Chondrocyte (in vitro differentiated cells): ENCODE data around the gene PDZD2. TPM values are rescaled to one million over a fixed set of nuclear protein-coding genes. Genes with fewer than 3 reads are reported as not detected.

ENCODE experiments used
- DNase-seq: peaks from one replicate; pipeline ENCODE4 v3.0.0; 2021; ENCODE audit warnings: mixed read lengths, low spot score
- H3K27ac Mint-ChIP-seq: one replicate; pipeline ENCODE4 v1.8.0; 2021; ENCODE audit warnings: mild to moderate bottlenecking, moderate library complexity, mixed read lengths; ENCODE audit not compliant: unreplicated experiment
- H3K27me3 Mint-ChIP-seq: 2 replicates; pipeline ENCODE4 v1.8.0; 2021; ENCODE audit warnings: low read depth, mixed read lengths
- H3K36me3 Mint-ChIP-seq: 2 replicates; pipeline ENCODE4 v1.8.0; 2021; ENCODE audit warnings: low read depth, mixed read lengths
- H3K4me1 Mint-ChIP-seq: 2 replicates; pipeline ENCODE4 v1.8.0; 2021; ENCODE audit warnings: low read depth, mild to moderate bottlenecking, mixed read lengths
- H3K4me3 Mint-ChIP-seq: one replicate; pipeline ENCODE4 v1.8.0; 2021; ENCODE audit warnings: mild to moderate bottlenecking, moderate library complexity, mixed read lengths; ENCODE audit not compliant: unreplicated experiment
- H3K9me3 Mint-ChIP-seq: 2 replicates; pipeline ENCODE4 v1.8.0; 2021; ENCODE audit warnings: low read depth, mixed read lengths
- CTCF ChIP-seq: fragments of 200-600 bp; sonication (generic); IDR thresholded peaks from 2 replicates; pipeline ENCODE4 v1.5.0; 2021; ENCODE audit warnings: antibody characterized with exemption, mild to moderate bottlenecking, moderate library complexity
- total RNA-seq: library from RNA; stranded (reverse); gene quantifications from 3 replicates; pipeline ENCODE4 v1.2.1, GENCODE V29; 2021

Gene PDZD2
- total RNA-seq, 1 donor from 2014 or later = 30.9 TPM

- DNase-seq = no peak
- Mint-ChIP-seq H3K27me3 (peaks cover 2% of the 10 kb centered on the region), H3K4me1 (peaks cover 16% of the 10 kb centered on the region), H3K27ac (no peak overlapping the region), H3K9me3 (peaks cover 6% of the 10 kb centered on the region), H3K4me3 (no peak overlapping the region), H3K36me3 (no peaks in the 10 kb centered on the region)
- no peak for TF ChIP-seq CTCF
Observed at GRCh38 chr5:31824869-31825517, 186.1 kb downstream of the PDZD2 start.

- DNase-seq = no peak
- Mint-ChIP-seq H3K27me3 (peaks cover 2% of the 10 kb centered on the region), H3K4me3 (no peak overlapping the region), H3K27ac (no peak overlapping the region), H3K4me1 (peaks cover 16% of the 10 kb centered on the region), H3K9me3 (peaks cover 6% of the 10 kb centered on the region), H3K36me3 (no peaks in the 10 kb centered on the region)
- peak; percentile 97 for TF ChIP-seq CTCF
Observed at GRCh38 chr5:31825518-31826068, 186.7 kb downstream of the PDZD2 start.

- peaks cover 6% of the 10 kb centered on the region for H3K9me3 Mint-ChIP-seq
- no peaks in the 10 kb centered on the region for H3K36me3 Mint-ChIP-seq
- no peak for TF ChIP-seq CTCF
- H3K4me1 Mint-ChIP-seq = peaks cover 16% of the 10 kb centered on the region
- H3K4me3 Mint-ChIP-seq = no peak overlapping the region
- no peaks in the 10 kb centered on the region for H3K27me3 Mint-ChIP-seq
- DNase-seq = no peak
- no peak overlapping the region for H3K27ac Mint-ChIP-seq
Observed at GRCh38 chr5:31827867-31828266, 188.9 kb downstream of the PDZD2 start.

GRCh38 chr5:31832966-31833365, 194.0 kb downstream of the PDZD2 start:
- no peak for TF ChIP-seq CTCF
- H3K27ac Mint-ChIP-seq = no peak overlapping the region
- DNase-seq = no peak
- peaks cover 6% of the 10 kb centered on the region for H3K9me3 Mint-ChIP-seq
- no peaks in the 10 kb centered on the region for H3K36me3 Mint-ChIP-seq
- H3K27me3 Mint-ChIP-seq = no peaks in the 10 kb centered on the region
- no peak overlapping the region for H3K4me3 Mint-ChIP-seq
- peaks cover 4% of the 10 kb centered on the region for H3K4me1 Mint-ChIP-seq

- H3K4me1 Mint-ChIP-seq = no peaks in the 10 kb centered on the region
- DNase-seq = no peak
- no peaks in the 10 kb centered on the region for H3K36me3 Mint-ChIP-seq
- no peak overlapping the region for H3K4me3 Mint-ChIP-seq
- TF ChIP-seq CTCF = no peak
- H3K27me3 Mint-ChIP-seq = no peaks in the 10 kb centered on the region
- no peak overlapping the region for H3K27ac Mint-ChIP-seq
- H3K9me3 Mint-ChIP-seq = peaks cover 4% of the 10 kb centered on the region
Observed at GRCh38 chr5:31833710-31834109, 194.8 kb downstream of the PDZD2 start.
